Panc1 (cell line): Measurements from ENCODE around the gene METTL1.

Experiments used
- CTCF ChIP-seq: fragments of 450-650 bp; IDR thresholded peaks from 2 replicates; pipeline ENCODE4 v1.5.1; 2017; ENCODE audit warnings: mild to moderate bottlenecking
- REST ChIP-seq, 2 experiments: IDR thresholded peaks; 2 replicates each; pipeline ENCODE4 v1.6.1; 2011 to 2012; ENCODE audit warnings: low read depth in 2 of 2, control low read depth in 1 of 2, low read length in 1 of 2, mild to moderate bottlenecking in 1 of 2, moderate library complexity in 1 of 2; ENCODE audit not compliant: insufficient read depth in 1 of 2
- SIN3A ChIP-seq: IDR thresholded peaks from 2 replicates; pipeline ENCODE4 v1.6.1; 2012; ENCODE audit warnings: low read depth, mild to moderate bottlenecking, low read length, moderate library complexity, borderline replicate concordance; ENCODE audit not compliant: insufficient read depth

DNA sequence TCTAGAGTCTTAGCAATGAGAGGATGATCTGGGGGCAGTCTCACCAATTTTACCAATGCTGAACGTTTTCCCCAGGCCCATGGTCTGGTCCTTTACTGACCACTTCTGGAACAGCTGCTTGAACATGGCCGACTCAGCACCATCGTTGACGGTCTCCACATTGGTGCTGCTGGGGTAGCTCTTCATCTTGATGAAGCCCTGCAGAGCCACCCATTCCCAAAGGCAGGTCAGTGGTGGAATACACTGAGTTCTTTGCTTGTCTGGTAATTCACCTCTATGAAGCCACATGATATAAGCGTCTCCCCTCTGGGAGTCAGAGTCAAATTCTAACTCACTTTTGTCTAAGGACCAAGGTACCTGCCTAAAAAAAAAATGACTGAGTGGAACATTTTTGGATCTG is 36.4 kb upstream of the METTL1 start:
- TF ChIP-seq CTCF (no peak), REST (IDR thresholded peaks at IDR 0.05; ENCODE audit: insufficient read depth in 1 of 2, low read depth in 2 of 2, low read length in 1 of 2) (no peak), SIN3A (no peak)
